DOHH2 (cell line): Measurements from ENCODE around the gene CHST3.

Experiments used
- EZH2phosphoT487 ChIP-seq: fragments of 200-600 bp; sonication (generic); IDR thresholded peaks from 2 replicates; pipeline ENCODE4 v1.6.1; 2017; ENCODE audit warnings: borderline replicate concordance, mild to moderate bottlenecking, antibody characterized with exemption, low read length, moderate library complexity, mixed read lengths
- TF ChIP-seq, protein P1 (sequence below): fragments of 200-600 bp; sonication (generic); IDR thresholded peaks from one replicate; pipeline ENCODE4 v1.5.1; 2014; ENCODE audit warnings: antibody characterized with exemption, mild to moderate bottlenecking, low read depth, low read length; ENCODE audit not compliant: poor library complexity, severe bottlenecking

DNA sequence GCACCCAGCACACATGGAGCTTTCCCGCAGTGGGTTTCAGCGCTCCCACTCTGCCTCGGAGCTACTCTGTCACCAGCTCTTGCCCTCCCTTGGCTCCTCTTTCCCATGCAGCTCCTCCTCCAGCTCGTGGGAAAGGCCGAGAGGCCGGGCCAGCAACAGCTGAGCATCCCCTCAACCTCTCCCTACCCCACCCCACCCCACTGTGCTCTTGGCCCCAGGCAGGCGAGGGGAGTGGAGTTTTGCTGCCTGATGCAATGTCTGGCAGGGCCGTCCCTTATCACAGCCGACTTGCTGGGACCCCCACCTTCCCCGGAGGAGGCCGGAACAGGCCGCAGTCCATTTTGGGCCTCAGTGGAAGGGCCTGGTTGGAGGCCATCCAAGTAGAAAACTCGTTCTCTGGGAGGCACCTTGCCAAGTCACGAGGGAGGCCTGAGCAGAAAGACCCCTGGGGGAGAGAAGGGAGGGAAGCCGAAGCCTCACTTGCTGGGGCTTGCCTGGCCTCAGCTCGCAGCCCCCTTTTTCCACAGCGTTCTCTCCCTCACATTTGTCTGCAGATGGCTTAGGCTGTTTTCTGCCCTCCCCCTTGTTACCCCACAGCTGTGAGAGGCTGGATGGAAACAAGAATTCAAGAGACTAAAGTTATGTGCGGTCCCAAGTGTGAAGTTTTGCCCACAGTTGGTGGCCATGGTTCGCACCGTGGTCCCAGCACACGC lies 35.3 kb downstream of the CHST3 start:
- TF ChIP-seq, protein P1, sequence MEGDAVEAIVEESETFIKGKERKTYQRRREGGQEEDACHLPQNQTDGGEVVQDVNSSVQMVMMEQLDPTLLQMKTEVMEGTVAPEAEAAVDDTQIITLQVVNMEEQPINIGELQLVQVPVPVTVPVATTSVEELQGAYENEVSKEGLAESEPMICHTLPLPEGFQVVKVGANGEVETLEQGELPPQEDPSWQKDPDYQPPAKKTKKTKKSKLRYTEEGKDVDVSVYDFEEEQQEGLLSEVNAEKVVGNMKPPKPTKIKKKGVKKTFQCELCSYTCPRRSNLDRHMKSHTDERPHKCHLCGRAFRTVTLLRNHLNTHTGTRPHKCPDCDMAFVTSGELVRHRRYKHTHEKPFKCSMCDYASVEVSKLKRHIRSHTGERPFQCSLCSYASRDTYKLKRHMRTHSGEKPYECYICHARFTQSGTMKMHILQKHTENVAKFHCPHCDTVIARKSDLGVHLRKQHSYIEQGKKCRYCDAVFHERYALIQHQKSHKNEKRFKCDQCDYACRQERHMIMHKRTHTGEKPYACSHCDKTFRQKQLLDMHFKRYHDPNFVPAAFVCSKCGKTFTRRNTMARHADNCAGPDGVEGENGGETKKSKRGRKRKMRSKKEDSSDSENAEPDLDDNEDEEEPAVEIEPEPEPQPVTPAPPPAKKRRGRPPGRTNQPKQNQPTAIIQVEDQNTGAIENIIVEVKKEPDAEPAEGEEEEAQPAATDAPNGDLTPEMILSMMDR: no peak
- TF ChIP-seq EZH2phosphoT487: no peak
